Lower lobe of right lung (tissue), 2 donors: Measurements from ENCODE around the gene PACS2. TPM values are rescaled to one million over a fixed set of nuclear protein-coding genes. Genes with fewer than 3 reads are reported as not detected.
A peak's percentile ranks its signal among the peaks of the same experiment; 100 is the strongest.

Source experiments
- ATAC-seq, 2 donors: fragments of 200-7000 bp; cut with Tn5 transposase; one replicate each; pipeline ENCODE4 v1.9.1; 2020 to 2022; ENCODE audit warnings: mild to moderate bottlenecking in 2 of 2, moderate library complexity in 2 of 2
- DNase-seq: peaks from one replicate; pipeline ENCODE4 v3.0.0-alpha.2; 2020
- H3K27ac ChIP-seq: fragments of 200-600 bp; one replicate; pipeline ENCODE4 v1.8.0; 2022
- H3K27me3 ChIP-seq: fragments of 200-600 bp; one replicate; pipeline ENCODE4 v1.8.0; 2022; ENCODE audit warnings: low read depth
- H3K36me3 ChIP-seq: fragments of 200-600 bp; one replicate; pipeline ENCODE4 v1.8.0; 2022; ENCODE audit warnings: mild to moderate bottlenecking
- H3K4me1 ChIP-seq: fragments of 200-600 bp; one replicate; pipeline ENCODE4 v1.8.0; 2022
- H3K4me3 ChIP-seq: fragments of 200-600 bp; one replicate; pipeline ENCODE4 v1.8.0; 2022; ENCODE audit warnings: mild to moderate bottlenecking
- H3K9me3 ChIP-seq: fragments of 200-600 bp; one replicate; pipeline ENCODE4 v1.8.0; 2022
- intact Hi-C: fragments of 100-400 bp; cut with DNase I; formaldehyde crosslinking; loops from one replicate; pipeline ENCODE4 v1.11.0; 2022
- total RNA-seq: library from RNA; stranded (reverse); fragmentation: NEBNext Ultra II Directional; extraction: Animal tissue kit (Norgen Biotek cat#: 25700); gene quantifications from one replicate; pipeline ENCODE4 v1.2.1, GENCODE V29; 2021
- TF ChIP-seq, protein P1 (sequence below): fragments of 200-600 bp; IDR thresholded peaks from one replicate; pipeline ENCODE4 v1.8.0; 2022; ENCODE audit warnings: antibody characterized with exemption, mild to moderate bottlenecking
- donor health status: DM: no; HTN: yes; CAD: no; lungs with severe emphysema.

Gene PACS2
- total RNA-seq, 1 donor from 2014 or later: 79.7 TPM

DNA sequence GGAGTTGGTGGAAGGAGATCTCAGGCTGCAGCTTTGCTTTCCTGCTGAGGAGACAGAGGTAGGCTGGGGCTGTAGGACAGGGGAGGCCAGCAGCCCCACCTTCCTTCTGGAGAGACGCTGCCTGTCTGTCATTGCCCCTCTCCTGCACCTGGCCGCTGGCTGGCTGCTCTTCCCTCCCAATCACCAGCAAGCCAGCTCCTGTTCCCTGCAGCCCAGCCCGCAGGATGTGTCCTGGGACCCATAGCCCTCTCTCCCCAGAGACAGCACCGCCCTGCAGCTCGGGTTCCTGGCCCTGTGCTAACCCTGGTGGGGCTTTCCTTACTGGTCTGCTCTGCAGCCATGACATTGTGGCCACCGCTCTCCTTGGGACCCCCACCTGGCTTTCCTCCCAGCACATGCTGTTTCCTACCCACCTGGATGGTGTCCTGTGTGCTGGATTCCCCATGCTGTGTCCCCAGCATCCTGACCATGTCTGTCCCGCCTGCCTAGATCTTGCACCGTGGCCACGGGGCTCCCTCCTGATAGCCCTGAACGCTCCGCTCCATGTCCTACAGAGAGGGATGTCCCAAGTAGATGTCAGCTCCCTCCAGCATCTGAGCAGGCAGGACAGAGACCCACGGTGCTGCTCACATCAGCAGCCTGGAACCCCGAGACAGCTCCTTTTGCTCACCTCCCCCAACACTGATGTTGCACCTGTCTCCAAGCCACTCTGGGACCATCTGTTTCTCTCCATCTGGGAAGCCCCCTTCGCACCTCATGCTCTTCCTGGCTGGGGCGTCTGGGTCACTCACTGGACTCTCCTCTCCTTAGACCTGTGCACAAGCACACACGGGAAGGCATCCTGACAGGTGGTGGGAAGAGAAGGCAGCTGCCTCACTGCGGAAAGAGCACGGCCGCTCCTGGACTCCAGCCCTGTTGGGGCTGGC is 104.0 kb downstream of the PACS2 start:
- DNase-seq (no peak), ATAC-seq (no peak)
- peaks cover 42% of the 10 kb centered on the region for H3K4me1 ChIP-seq
- no peaks in the 10 kb centered on the region for H3K36me3 ChIP-seq
- H3K27ac ChIP-seq: peak overlapping the region; percentile 76
- TF ChIP-seq, protein P1, sequence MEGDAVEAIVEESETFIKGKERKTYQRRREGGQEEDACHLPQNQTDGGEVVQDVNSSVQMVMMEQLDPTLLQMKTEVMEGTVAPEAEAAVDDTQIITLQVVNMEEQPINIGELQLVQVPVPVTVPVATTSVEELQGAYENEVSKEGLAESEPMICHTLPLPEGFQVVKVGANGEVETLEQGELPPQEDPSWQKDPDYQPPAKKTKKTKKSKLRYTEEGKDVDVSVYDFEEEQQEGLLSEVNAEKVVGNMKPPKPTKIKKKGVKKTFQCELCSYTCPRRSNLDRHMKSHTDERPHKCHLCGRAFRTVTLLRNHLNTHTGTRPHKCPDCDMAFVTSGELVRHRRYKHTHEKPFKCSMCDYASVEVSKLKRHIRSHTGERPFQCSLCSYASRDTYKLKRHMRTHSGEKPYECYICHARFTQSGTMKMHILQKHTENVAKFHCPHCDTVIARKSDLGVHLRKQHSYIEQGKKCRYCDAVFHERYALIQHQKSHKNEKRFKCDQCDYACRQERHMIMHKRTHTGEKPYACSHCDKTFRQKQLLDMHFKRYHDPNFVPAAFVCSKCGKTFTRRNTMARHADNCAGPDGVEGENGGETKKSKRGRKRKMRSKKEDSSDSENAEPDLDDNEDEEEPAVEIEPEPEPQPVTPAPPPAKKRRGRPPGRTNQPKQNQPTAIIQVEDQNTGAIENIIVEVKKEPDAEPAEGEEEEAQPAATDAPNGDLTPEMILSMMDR: no peak
- H3K9me3 ChIP-seq: no peaks in the 10 kb centered on the region
- H3K4me3 ChIP-seq: peak overlapping the region; percentile 75
- H3K27me3 ChIP-seq: no peaks in the 10 kb centered on the region
- intact Hi-C loops: no loop called here

DNA sequence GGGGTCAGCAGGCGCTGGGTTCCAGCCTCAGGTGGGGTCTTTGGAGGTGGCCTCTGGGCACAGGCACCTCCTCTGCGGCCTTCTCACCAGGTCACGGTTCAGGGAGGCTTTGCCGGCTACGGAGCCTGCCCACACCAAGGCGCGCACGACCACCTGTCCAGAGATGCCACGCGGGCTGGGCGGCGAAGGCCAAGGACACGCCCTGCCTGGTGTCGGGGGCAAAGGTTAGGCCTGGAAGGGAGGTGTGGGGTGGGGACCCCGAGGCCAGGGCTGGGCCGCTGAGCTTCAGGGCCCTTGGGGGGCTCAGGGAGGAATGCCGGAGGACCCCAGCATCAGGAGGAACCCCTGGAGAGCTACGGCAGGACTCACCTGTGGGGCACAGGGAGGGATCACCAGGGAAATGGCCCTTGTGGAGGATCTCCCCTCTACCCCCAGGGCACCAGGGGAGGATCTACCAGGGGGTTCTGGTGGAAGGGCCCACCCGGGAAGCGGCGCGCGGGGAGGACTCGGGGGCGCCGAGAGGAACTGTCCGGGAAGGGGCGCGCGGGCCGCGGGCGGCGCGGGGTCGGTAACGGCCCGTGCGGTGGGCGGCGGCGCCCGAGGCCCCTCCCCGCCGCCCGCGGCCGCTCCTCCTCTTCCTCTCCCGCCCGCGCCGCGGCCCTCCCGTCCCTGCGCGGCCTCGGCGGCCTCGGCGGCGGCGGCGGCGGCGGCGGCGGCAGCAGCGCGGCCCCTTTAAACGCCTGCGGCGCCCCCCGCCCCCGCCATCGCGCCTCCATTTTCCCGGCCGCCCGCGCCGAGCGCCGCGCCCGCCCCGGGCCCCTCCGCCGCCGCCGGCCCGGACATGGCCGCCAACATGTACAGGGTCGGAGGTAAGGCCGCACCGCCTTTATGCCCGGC is 104.9 kb downstream of the PACS2 start, which contains the start of gene MTA1:
MTA1 (plus strand) TSS at position 633 of the 897 bp plus-strand sequence; CDS start at position 842, 209 bp downstream.
- Histone ChIP-seq H3K4me1 (peaks cover 42% of the 10 kb centered on the region), H3K4me3 (peak within 1 kb of the TSS; percentile 75), H3K36me3 (no peaks in the 10 kb centered on the region), H3K27me3 (no peaks in the 10 kb centered on the region), H3K27ac (peak within 1 kb of the TSS; percentile 76), H3K9me3 (no peaks in the 10 kb centered on the region)
- intact Hi-C loops: no loop called here
- ATAC-seq: peak; percentile 62 to 74
- TF ChIP-seq, protein P1: no peak
- DNase-seq: no peak

DNA sequence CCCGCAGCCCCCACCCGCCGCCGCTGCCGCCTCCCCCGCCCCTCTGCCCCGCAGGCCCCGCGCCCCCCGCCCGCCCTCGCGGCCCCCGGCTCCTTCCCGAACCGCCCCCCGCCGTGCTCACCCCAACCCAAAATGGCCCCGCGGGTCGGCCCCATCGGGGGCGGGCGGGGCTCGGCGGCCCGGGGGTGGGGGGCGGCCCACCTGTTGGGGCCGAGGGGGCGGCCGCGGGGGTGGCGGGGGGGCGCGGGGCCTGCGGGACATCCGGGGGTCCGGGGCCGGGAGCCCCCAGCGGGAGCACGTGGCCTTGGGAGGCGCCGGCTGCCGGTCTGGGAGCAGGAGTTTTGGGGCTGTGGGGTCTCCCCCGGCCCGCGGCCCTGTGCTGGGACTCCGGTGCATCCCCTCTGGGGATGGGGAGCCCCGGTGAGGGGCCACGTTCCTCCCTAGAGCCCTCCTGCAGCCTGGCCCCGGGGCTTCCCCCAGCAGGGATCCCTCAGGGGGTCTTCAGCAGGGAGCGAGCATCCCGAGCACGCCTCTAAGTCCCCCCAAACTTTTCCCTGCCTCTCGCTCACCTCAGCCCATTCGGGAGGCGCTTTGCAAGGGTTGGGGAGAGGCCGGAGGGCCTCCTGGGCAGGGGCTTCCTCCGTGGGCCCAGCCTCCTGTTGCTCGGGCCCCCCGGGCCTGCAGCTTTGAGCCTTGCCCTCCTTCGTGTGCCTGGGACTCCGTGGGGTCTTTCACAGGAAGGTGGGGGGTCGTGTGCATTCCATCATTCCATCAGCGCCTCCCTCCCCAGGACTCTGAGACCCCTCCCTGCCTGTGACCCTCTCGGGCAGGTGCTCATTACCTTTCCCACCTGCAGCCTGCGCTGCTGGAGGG is 105.8 kb downstream of the PACS2 start:
- DNase-seq (no peak), ATAC-seq (peak in 1 of 2 donors; percentile 2)
- no peaks in the 10 kb centered on the region for H3K27me3 ChIP-seq
- no peaks in the 10 kb centered on the region for H3K36me3 ChIP-seq
- peak overlapping the region; percentile 75 for H3K4me3 ChIP-seq
- peaks cover 38% of the 10 kb centered on the region for H3K4me1 ChIP-seq
- TF ChIP-seq, protein P1: no peak
- intact Hi-C loops: no loop called here
- H3K27ac ChIP-seq: peak overlapping the region; percentile 73
- no peaks in the 10 kb centered on the region for H3K9me3 ChIP-seq

DNA sequence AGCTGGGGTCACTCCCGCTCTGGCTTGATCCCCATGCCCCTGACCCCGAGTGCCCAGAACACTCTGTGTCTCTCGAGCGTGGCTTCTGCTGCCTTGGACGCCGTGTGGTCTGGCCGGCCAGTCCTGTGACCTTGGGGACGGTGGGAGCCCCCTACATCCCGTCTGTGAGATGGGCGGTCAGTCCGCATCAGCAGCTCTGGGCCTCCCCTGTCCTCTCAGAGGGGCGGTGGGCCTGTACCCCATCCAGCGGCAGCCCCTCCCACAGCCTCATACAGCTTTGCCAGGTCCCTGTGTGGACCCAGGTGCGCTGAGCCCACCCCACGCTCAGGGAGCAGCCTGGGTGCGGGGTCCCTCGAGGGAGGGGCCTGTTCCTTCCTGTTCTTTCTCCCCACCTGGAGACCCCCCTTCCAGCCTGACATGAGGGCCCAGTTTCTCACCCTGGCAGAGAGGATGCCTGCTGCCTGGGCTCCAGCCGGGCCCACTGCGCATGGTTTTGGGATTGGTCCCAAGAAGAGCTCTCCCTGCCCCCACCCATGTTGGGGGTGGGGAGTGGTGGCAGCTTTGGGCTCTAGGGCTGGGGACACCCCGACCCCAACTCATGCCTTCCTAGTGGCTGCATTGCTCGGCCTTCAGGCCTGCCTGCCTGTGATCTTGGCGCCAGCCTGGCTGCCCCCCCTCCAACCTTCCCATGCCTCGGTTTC is 106.6 kb downstream of the PACS2 start:
- peak; percentile 12 to 27 for ATAC-seq
- TF ChIP-seq, protein P1: no peak
- Histone ChIP-seq H3K9me3 (no peaks in the 10 kb centered on the region), H3K4me3 (peak overlapping the region; percentile 75), H3K4me1 (peaks cover 35% of the 10 kb centered on the region), H3K27ac (peak overlapping the region; percentile 73), H3K36me3 (no peaks in the 10 kb centered on the region), H3K27me3 (no peaks in the 10 kb centered on the region)
- DNase-seq: no peak
- intact Hi-C loops: no loop called here
